Placental pericyte (primary cell): ENCODE data around the gene ADCK1. TPM values are rescaled to one million over a fixed set of nuclear protein-coding genes. Genes with fewer than 3 reads are reported as not detected.

Source experiments
- small RNA-seq: library from RNA; depleted of rRNA; stranded (forward); fragments of <200 nt; gene quantifications from one replicate; pipeline ENCODE3, GENCODE V24; 2012; ENCODE audit warnings: low replicate concordance
- total RNA-seq: library from RNA; depleted of rRNA; stranded (reverse); fragments of >200 nt; gene quantifications from 2 replicates; pipeline ENCODE4 v1.2.3, GENCODE V29; 2012

Gene ADCK1, protein sequence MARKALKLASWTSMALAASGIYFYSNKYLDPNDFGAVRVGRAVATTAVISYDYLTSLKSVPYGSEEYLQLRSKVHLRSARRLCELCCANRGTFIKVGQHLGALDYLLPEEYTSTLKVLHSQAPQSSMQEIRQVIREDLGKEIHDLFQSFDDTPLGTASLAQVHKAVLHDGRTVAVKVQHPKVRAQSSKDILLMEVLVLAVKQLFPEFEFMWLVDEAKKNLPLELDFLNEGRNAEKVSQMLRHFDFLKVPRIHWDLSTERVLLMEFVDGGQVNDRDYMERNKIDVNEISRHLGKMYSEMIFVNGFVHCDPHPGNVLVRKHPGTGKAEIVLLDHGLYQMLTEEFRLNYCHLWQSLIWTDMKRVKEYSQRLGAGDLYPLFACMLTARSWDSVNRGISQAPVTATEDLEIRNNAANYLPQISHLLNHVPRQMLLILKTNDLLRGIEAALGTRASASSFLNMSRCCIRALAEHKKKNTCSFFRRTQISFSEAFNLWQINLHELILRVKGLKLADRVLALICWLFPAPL
- 5.3 and 7.7 TPM in 2 replicates for total RNA-seq

DNA sequence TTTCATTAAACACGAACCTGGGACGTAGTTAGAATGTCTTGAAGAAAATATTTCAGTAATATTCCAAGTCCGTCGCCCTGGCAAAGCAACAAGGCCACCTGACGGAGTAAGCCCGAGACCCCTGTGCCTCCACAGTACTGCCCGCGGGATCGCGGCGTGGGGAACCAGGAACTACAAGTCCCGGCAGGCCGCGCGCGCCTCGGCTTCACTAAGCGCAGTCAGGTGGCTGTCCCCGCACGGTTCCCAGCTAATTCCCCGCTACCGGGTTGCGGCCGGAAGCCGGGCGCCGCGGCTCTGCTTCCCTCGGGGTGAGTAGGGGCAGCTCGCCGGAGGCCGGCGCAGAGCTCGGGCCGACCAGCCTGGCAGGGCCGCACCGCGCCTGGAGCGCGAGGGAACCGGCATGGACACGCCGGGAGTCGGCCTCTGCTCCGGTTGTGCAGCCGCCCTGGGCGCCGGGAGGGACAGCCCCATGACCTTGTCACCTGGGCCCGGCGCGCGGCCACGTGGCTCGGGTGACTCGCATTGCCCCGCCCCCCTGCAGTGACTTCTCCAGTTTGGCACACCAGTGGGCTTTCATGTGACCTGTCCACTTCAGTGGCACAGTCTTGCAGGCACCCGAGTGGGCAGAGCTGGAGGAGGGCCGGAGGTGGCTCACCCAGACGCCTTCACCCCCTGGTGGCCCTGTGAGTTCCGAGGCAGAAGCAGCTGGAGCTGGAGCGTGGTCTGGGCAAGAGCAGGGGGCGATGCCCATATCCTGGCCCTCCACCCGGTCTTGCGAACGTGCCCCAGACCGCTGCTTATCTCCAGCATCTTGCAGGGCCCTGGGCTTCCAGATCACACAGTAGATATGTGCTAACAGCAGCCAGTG lies at the start of gene ADCK1:
ADCK1 (plus strand) TSS at position 247 of the 868 bp plus-strand sequence. CDS start 18,870 bp downstream, outside the sequence.

DNA sequence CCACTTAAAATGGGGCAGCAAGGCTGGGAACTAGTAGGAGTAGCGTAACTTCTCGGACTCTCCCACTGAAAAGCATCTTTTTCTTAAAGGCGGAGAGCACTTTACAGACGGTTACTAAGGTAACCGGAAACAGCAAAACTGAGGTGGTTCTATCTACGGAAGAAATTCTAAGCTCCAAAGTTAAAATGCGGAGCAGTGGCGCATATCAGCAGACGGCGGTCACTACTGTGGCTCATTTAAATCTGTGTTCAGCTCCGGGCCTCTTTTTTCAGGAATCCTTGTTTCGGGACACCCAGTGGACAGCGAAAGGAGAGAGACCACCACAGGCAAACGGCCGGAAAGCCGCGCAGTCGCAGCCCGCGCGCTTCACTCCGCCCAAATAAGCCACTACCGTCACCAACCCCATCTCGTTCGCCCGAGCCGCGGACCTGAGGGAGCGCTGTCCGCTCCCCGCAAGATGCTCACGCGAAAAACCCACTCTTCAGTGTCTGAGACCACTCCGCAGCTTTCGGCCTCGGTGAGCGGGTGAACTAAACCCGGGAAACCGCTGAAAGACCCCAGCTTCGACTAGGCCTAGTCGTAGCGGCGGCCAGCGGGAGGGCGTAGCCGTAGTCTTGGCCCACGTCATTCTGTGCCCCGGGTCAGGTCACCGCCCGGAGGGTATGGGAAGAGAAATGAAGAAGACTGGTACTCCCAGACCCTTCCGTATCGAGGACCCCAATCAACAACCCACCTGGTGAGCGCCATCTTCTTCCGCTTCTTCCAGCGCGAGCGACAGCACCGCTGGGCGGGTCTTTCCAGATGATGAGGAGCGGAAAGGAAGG lies 39.3 kb upstream of the ADCK1 start, which contains the start of gene SNW1:
SNW1 (minus strand) TSS at position 776 of the 824 bp plus-strand sequence; CDS start at position 747, 29 bp downstream.

Small RNA genes within 50 kb of the gene (small RNA-seq; reads per million reads assigned to genes)
- gene RF00019 = not detected

Other genes with a start within 250 kb of the ADCK1 start
- gene SPTLC2, start 183.5 kb upstream of the ADCK1 start, total RNA-seq = 26.0 and 58.6 TPM in 2 replicates
- 9.8 and 12.6 TPM in 2 replicates for gene ALKBH1, start 92.1 kb upstream of the ADCK1 start, total RNA-seq
- gene SLIRP, start 92.0 kb upstream of the ADCK1 start, total RNA-seq = 91.8 and 108 TPM in 2 replicates
- gene SNW1, start 39.0 kb upstream of the ADCK1 start, total RNA-seq = 44.7 and 51.4 TPM in 2 replicates